ENCODE results near the gene FOXO3. TPM values are rescaled to one million over a fixed set of nuclear protein-coding genes. Genes with fewer than 3 reads are reported as not detected.

Gene FOXO3
- total and polyA plus RNA-seq, 2 of the 8 experiments (the other 6 are each of a cell fraction or from before 2014, with no cell fraction given) = 13.1 to 19.3 TPM

DNA sequence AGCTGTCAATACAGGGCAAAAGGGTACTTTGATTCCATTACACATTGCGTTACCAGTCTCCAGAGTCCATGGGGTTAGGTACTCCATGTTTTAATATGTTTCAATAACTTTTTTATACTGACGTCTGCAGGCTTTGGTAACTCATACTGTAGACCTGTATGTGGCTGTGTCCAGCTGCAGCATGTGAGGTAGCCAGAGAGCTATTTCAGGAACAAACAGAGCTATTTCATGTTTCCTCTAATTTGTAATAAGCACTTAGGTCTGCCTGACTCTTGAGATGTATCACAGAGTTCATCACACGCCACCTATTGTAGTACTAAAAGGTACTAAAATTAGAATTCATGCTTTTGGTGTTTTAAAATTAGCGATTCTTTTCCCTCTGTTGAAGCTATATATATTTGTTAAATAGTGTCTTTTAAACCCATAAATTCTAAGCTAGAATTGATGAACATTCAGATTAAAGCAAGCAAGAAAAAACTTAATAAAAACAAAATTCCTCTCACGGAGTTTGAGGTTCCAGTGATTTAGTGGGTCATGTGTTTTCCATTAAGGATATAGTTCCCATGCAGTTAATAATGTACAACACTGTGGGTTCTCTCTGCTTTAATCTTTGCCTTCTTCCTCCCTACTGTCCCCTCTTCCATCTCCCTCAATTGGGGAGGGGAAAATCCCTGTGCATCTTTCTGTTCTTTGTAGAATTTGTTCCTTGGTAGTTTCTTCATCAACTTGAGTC, 37.0 kb downstream of the FOXO3 start:
- no peak overlapping the region for H2AK5ac ChIP-seq (ENCODE audit: low read depth, low read length)
- H3K56ac ChIP-seq (replicated peaks; ENCODE audit: insufficient read length, low read depth, low read length) = no peak overlapping the region
- no peak overlapping the region for H2BK20ac ChIP-seq (ENCODE audit: low read length)
- DNase-seq (ENCODE audit: low read depth in 1 of 2, low spot score in 2 of 2) (no peak), FAIRE-seq (no peak)
- ChIA-PET POLR2A (ENCODE audit: partially characterized antibody) (interaction anchor here (1.7 kb wide), 1 partner anchor 29 kb away, joined by 4 read pairs; no protein-coding TSS in a partner anchor), CTCF (ENCODE audit: partially characterized antibody) (interaction anchor here (0.7 to 1.6 kb wide), 6 partner anchors 8 to 238 kb away, joined by 3 to 4 read pairs (median 3); no protein-coding TSS in a partner anchor)
- no peak overlapping the region for H4K5ac ChIP-seq (ENCODE audit: insufficient read length, low read depth, low read length)
- H2BK15ac ChIP-seq (ENCODE audit: low read length) = no peak overlapping the region
- no peak overlapping the region for H3K23ac ChIP-seq (ENCODE audit: insufficient read length)
- peaks cover 0 to 72% of the 10 kb centered on the region in 2 experiments; a peak in 2 of 4 replicates for H3K79me2 ChIP-seq (ENCODE audit: control insufficient read depth in 1 of 2, insufficient read depth in 2 of 2, low read length in 2 of 2)
- no peak overlapping the region for H2BK12ac ChIP-seq (ENCODE audit: low read depth, low read length)
- no peak overlapping the region for H2AFZ ChIP-seq (ENCODE audit: low read length)
- no peak overlapping the region for H4K8ac ChIP-seq (ENCODE audit: extremely low read depth, insufficient read depth, low read length)
- H3K36me3 ChIP-seq (ENCODE audit: control insufficient read depth in 2 of 4, insufficient read depth in 4 of 4, low read length in 3 of 4) = no peaks in the 10 kb centered on the region
- no peak overlapping the region for H2BK5ac ChIP-seq (ENCODE audit: low read depth, low read length)
- H3K27me3 ChIP-seq (replicated peaks in 1 of 4; ENCODE audit: control insufficient read depth in 3 of 4, extremely low read depth in 1 of 4, insufficient read depth in 3 of 4, low read length in 3 of 4) = no peaks in the 10 kb centered on the region
- 90% methylated on average over 5 of the region's 5 CpGs; no CpG with 5 or more reads in 1 of the 2 experiments for WGBS, 2 experiments (ENCODE audit: extremely low coverage in 1 of 2, insufficient coverage in 1 of 2, insufficient read length in 1 of 2, insufficient replicate concordance in 2 of 2, low coverage in 1 of 2, low lambda C conversion rate in 2 of 2, missing lambda C conversion rate in 1 of 2)
- no peak overlapping the region for H3K4me3 ChIP-seq (ENCODE audit: extremely low read depth in 1 of 4, insufficient read depth in 2 of 4, low read depth in 3 of 4, low read length in 4 of 4)
- no peak overlapping the region for H3K18ac ChIP-seq (ENCODE audit: extremely low read depth, low read length)
- no peaks in the 10 kb centered on the region for H3K23me2 ChIP-seq (ENCODE audit: low read depth, low read length)
- H3K4me2 ChIP-seq (ENCODE audit: insufficient read depth in 1 of 2, low read depth in 2 of 2, low read length in 2 of 2) = no peak overlapping the region
- no peak overlapping the region for H4K91ac ChIP-seq (replicated peaks; ENCODE audit: insufficient read length, low read length)
- peaks cover 0 to 2% of the 10 kb centered on the region in 2 experiments for H4K20me1 ChIP-seq (replicated peaks in 1 of 2; ENCODE audit: control insufficient read depth in 1 of 2, insufficient read depth in 2 of 2, low read length in 2 of 2)
- H3K14ac ChIP-seq (ENCODE audit: insufficient read length) = no peak overlapping the region
- no peak overlapping the region for H3K27ac ChIP-seq (ENCODE audit: low read depth, low read length)
- no peak overlapping the region for H2BK120ac ChIP-seq (replicated peaks; ENCODE audit: low read depth, low read length)
- no peak overlapping the region for H3K9ac ChIP-seq (replicated peaks in 1 of 4; ENCODE audit: extremely low read depth in 1 of 4, low read depth in 3 of 4, low read length in 3 of 4)
- H3K4me1 ChIP-seq (replicated peaks in 1 of 4; ENCODE audit: control insufficient read depth in 3 of 4, insufficient read depth in 4 of 4, low read length in 3 of 4) = peaks cover 0 to 5% (median 0%) of the 10 kb centered on the region in 4 experiments; a peak in 2 of 7 replicates
- no peaks in the 10 kb centered on the region for H3K9me3 ChIP-seq (ENCODE audit: insufficient read depth in 2 of 2, low read depth in 1 of 2, low read length in 1 of 2)
- peaks cover 6% of the 10 kb centered on the region; the same call in 1 of the 2 replicates for H3K79me1 ChIP-seq (ENCODE audit: low read depth, low read length)
- H3K4ac ChIP-seq (replicated peaks; ENCODE audit: insufficient read length, low read depth, low read length) = no peak overlapping the region
- TF ChIP-seq SAP30 (IDR thresholded peaks at IDR 0.05; ENCODE audit: insufficient read depth, insufficient replicate concordance, low read length) (no peak), CEBPB (IDR thresholded peaks at IDR 0.05; ENCODE audit: low read depth, low read length) (no peak), YY1 (IDR thresholded peaks at IDR 0.05; ENCODE audit: low read depth, low read length) (no peak), NANOG (IDR thresholded peaks at IDR 0.05; ENCODE audit: insufficient read depth, low read depth, low read length, poor library complexity, severe bottlenecking) (no peak), EGR1 (IDR thresholded peaks at IDR 0.05; ENCODE audit: borderline replicate concordance, low read depth, low read length) (no peak), CBX8 (IDR thresholded peaks at IDR 0.05; ENCODE audit: borderline replicate concordance, low read depth, low read length) (no peak), HDAC6 (IDR thresholded peaks at IDR 0.05; ENCODE audit: low read depth, low read length) (no peak), TBP (IDR thresholded peaks at IDR 0.05; ENCODE audit: low read depth, low read length) (no peak), SIRT6 (IDR thresholded peaks at IDR 0.05; ENCODE audit: low read length) (no peak), EZH2 (IDR thresholded peaks at IDR 0.05; ENCODE audit: low read depth, low read length, severe bottlenecking) (no peak), KDM1A (IDR thresholded peaks at IDR 0.05; ENCODE audit: borderline replicate concordance, low read length) (no peak), SP2 (IDR thresholded peaks at IDR 0.05; ENCODE audit: low read length) (no peak), TAF7 (optimal IDR thresholded peaks at IDR 0.05; ENCODE audit: borderline replicate concordance, low read depth, low read length) (no peak)
